Choroid plexus epithelial cell (primary cell): ENCODE data around the gene ASCC2.

ENCODE experiments used
- DNase-seq: peaks from one replicate; pipeline ENCODE4 v3.0.0-alpha.2; 2010; ENCODE audit warnings: low read depth
- H3K4me3 ChIP-seq: 2 replicates; pipeline ENCODE4 v1.5.1; 2011; ENCODE audit warnings: low read depth, mild to moderate bottlenecking, control low read depth, low read length, moderate library complexity
- CTCF ChIP-seq: conservative IDR thresholded peaks from 2 replicates; pipeline ENCODE4 v1.5.1; 2011; ENCODE audit warnings: low read depth, mild to moderate bottlenecking, control low read depth, inconsistent platforms, low read length, moderate library complexity

The ASCC2 gene

GRCh38 chr22:29819501-29819900 is 18.6 kb downstream of the ASCC2 start:
- no peak overlapping the region for H3K4me3 ChIP-seq
- DNase-seq, result no peak
- no peak for TF ChIP-seq CTCF

- no peak overlapping the region for H3K4me3 ChIP-seq
- DNase-seq, result no peak
- TF ChIP-seq CTCF, result no peak
Measured at GRCh38 chr22:29817724-29818123, 20.4 kb downstream of the ASCC2 start.

- no peak for DNase-seq
- no peak for TF ChIP-seq CTCF
Measured at GRCh38 chr22:29816980-29817379, 21.1 kb downstream of the ASCC2 start.

GRCh38 chr22:29816539-29816938 is 21.5 kb downstream of the ASCC2 start:
- no peak for TF ChIP-seq CTCF
- DNase-seq, result no peak
- H3K4me3 ChIP-seq, result no peak overlapping the region

More at GRCh38 chr22:29816980-29817379, 21.1 kb downstream of the ASCC2 start:
- H3K4me3 ChIP-seq, result no peak overlapping the region

GRCh38 chr22:29816128-29816527 is 21.9 kb downstream of the ASCC2 start:
- H3K4me3 ChIP-seq, result no peak overlapping the region
- TF ChIP-seq CTCF, result no peak
- DNase-seq, result no peak

- no peak overlapping the region for H3K4me3 ChIP-seq
- no peak for DNase-seq
- no peak for TF ChIP-seq CTCF
Measured at GRCh38 chr22:29815580-29815979, 22.5 kb downstream of the ASCC2 start.

- no peak for DNase-seq
- no peak for TF ChIP-seq CTCF
- no peak overlapping the region for H3K4me3 ChIP-seq
Measured at GRCh38 chr22:29814003-29814402, 24.1 kb downstream of the ASCC2 start.
